ENCODE results near the gene TMEM132D. TPM values are rescaled to one million over a fixed set of nuclear protein-coding genes. Genes with fewer than 3 reads are reported as not detected.

TMEM132D gene
- total and polyA plus RNA-seq, 2 of the 8 experiments (the other 6 are each of a cell fraction or from before 2014, with no cell fraction given): 3.5 to 10.1 TPM

GRCh38 chr12:129520739-129521138 lies 383.1 kb downstream of the TMEM132D start:
- Histone ChIP-seq H3K4ac (replicated peaks; ENCODE audit: insufficient read length, low read depth, low read length) (no peak overlapping the region), H3K27me3 (replicated peaks in 1 of 4; ENCODE audit: control insufficient read depth in 3 of 4, extremely low read depth in 1 of 4, insufficient read depth in 3 of 4, low read length in 3 of 4) (no peaks in the 10 kb centered on the region), H4K5ac (ENCODE audit: insufficient read length, low read depth, low read length) (no peak overlapping the region), H3K36me3 (ENCODE audit: control insufficient read depth in 2 of 4, insufficient read depth in 4 of 4, low read length in 3 of 4) (no peaks in the 10 kb centered on the region), H2BK5ac (ENCODE audit: low read depth, low read length) (no peak overlapping the region), H3K56ac (replicated peaks; ENCODE audit: insufficient read length, low read depth, low read length) (no peak overlapping the region), H3K4me3 (ENCODE audit: extremely low read depth in 1 of 4, insufficient read depth in 2 of 4, low read depth in 3 of 4, low read length in 4 of 4) (no peak overlapping the region), H2BK15ac (ENCODE audit: low read length) (no peak overlapping the region), H3K9ac (replicated peaks in 1 of 4; ENCODE audit: extremely low read depth in 1 of 4, low read depth in 3 of 4, low read length in 3 of 4) (no peak overlapping the region), H3K9me3 (ENCODE audit: insufficient read depth in 2 of 2, low read depth in 1 of 2, low read length in 1 of 2) (peaks cover 7 to 9% of the 10 kb centered on the region in 2 experiments; a peak in 2 of 4 replicates), H2AK5ac (ENCODE audit: low read depth, low read length) (no peak overlapping the region), H3K4me1 (replicated peaks in 1 of 4; ENCODE audit: control insufficient read depth in 3 of 4, insufficient read depth in 4 of 4, low read length in 3 of 4) (no peaks in the 10 kb centered on the region), H2AFZ (ENCODE audit: low read length) (no peak overlapping the region), H4K91ac (replicated peaks; ENCODE audit: insufficient read length, low read length) (no peak overlapping the region), H4K8ac (ENCODE audit: extremely low read depth, insufficient read depth, low read length) (no peak overlapping the region), H3K79me1 (ENCODE audit: low read depth, low read length) (no peaks in the 10 kb centered on the region), H4K20me1 (replicated peaks in 1 of 2; ENCODE audit: control insufficient read depth in 1 of 2, insufficient read depth in 2 of 2, low read length in 2 of 2) (no peaks in the 10 kb centered on the region), H2BK12ac (ENCODE audit: low read depth, low read length) (no peak overlapping the region), H2BK120ac (replicated peaks; ENCODE audit: low read depth, low read length) (no peak overlapping the region), H2BK20ac (ENCODE audit: low read length) (no peak overlapping the region), H3K14ac (ENCODE audit: insufficient read length) (no peak overlapping the region), H3K4me2 (ENCODE audit: insufficient read depth in 1 of 2, low read depth in 2 of 2, low read length in 2 of 2) (no peak overlapping the region), H3K27ac (ENCODE audit: low read depth, low read length) (no peak overlapping the region), H3K79me2 (ENCODE audit: control insufficient read depth in 1 of 2, insufficient read depth in 2 of 2, low read length in 2 of 2) (no peaks in the 10 kb centered on the region), H3K23ac (ENCODE audit: insufficient read length) (no peak overlapping the region), H3K23me2 (ENCODE audit: low read depth, low read length) (no peaks in the 10 kb centered on the region), H3K18ac (ENCODE audit: extremely low read depth, low read length) (no peak overlapping the region)
- FAIRE-seq: no peak
- TF ChIP-seq CEBPB (IDR thresholded peaks at IDR 0.05; ENCODE audit: low read depth, low read length) (no peak), TCF12 (IDR thresholded peaks at IDR 0.05; ENCODE audit: low read depth, low read length) (no peak), ZNF274 (IDR thresholded peaks at IDR 0.05; ENCODE audit: borderline replicate concordance, extremely low read depth, low read length) (no peak), CHD2 (IDR thresholded peaks at IDR 0.05; ENCODE audit: low read length) (no peak), JUN (IDR thresholded peaks at IDR 0.05; ENCODE audit: low read depth, low read length) (no peak), HDAC6 (IDR thresholded peaks at IDR 0.05; ENCODE audit: low read depth, low read length) (no peak), E2F6 (IDR thresholded peaks at IDR 0.05) (no peak), EP300 (IDR thresholded peaks at IDR 0.05; ENCODE audit: borderline replicate concordance in 1 of 2, low read depth in 2 of 2, low read length in 2 of 2) (no peak), USF2 (IDR thresholded peaks at IDR 0.05; ENCODE audit: low read length) (no peak), TBP (IDR thresholded peaks at IDR 0.05; ENCODE audit: low read depth, low read length) (no peak), YY1 (IDR thresholded peaks at IDR 0.05; ENCODE audit: low read depth, low read length) (no peak), CHD1 (IDR thresholded peaks at IDR 0.05; ENCODE audit: low read depth, low read length) (no peak), MAX (IDR thresholded peaks at IDR 0.05) (no peak)
- DNase-seq (ENCODE audit: low read depth in 1 of 2, low spot score in 2 of 2): no peak
- CTCF ChIA-PET (ENCODE audit: partially characterized antibody): no interaction called here
- WGBS, 2 experiments (ENCODE audit: extremely low coverage in 1 of 2, insufficient coverage in 1 of 2, insufficient read length in 1 of 2, insufficient replicate concordance in 2 of 2, low coverage in 1 of 2, low lambda C conversion rate in 2 of 2, missing lambda C conversion rate in 1 of 2): 100% methylated on average over 1 of the region's 1 CpG; no CpG with 5 or more reads in 1 of the 2 experiments
- POLR2A ChIA-PET (ENCODE audit: partially characterized antibody): no interaction called here

Measured in H1 (cell line).